ENCODE data around the gene SELENOO.

DNA sequence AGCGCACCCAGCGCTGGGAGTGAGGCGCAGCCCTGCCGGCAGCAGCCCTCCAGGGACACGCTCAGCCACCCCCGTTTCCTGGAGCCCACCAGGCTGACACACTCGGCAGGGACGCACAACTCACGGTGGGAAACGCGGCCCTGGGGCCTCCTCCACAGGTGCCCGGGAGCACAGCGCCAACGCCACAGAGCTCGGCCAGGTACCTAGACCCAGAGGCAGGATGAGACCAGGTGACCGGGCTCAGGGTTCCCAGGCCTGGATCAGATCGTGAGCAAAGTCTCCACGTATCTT lies 26.0 kb downstream of the SELENOO start:
- TF ChIP-seq, protein P1, sequence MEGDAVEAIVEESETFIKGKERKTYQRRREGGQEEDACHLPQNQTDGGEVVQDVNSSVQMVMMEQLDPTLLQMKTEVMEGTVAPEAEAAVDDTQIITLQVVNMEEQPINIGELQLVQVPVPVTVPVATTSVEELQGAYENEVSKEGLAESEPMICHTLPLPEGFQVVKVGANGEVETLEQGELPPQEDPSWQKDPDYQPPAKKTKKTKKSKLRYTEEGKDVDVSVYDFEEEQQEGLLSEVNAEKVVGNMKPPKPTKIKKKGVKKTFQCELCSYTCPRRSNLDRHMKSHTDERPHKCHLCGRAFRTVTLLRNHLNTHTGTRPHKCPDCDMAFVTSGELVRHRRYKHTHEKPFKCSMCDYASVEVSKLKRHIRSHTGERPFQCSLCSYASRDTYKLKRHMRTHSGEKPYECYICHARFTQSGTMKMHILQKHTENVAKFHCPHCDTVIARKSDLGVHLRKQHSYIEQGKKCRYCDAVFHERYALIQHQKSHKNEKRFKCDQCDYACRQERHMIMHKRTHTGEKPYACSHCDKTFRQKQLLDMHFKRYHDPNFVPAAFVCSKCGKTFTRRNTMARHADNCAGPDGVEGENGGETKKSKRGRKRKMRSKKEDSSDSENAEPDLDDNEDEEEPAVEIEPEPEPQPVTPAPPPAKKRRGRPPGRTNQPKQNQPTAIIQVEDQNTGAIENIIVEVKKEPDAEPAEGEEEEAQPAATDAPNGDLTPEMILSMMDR (IDR thresholded peaks at IDR 0.05), result no peak
- no peak for TF ChIP-seq POLR2A (IDR thresholded peaks at IDR 0.05)

All from tibial nerve (tissue), 3 donors.